ENCODE results near the gene CCDC178.

The CCDC178 gene

GRCh38 chr18:33115917-33116316 lies 324.6 kb downstream of the CCDC178 start:
- no peak for DNase-seq

- no peak for DNase-seq
Measured at GRCh38 chr18:33115476-33115875, 325.0 kb downstream of the CCDC178 start.

- no peak for DNase-seq
Measured at GRCh38 chr18:33114749-33115148, 325.8 kb downstream of the CCDC178 start.

- DNase-seq = no peak
Measured at GRCh38 chr18:33113416-33113815, 327.1 kb downstream of the CCDC178 start.

- DNase-seq = no peak
Measured at GRCh38 chr18:33107511-33107910, 333.0 kb downstream of the CCDC178 start.

- DNase-seq = no peak
Measured at GRCh38 chr18:33101316-33101715, 339.2 kb downstream of the CCDC178 start.

- no peak for DNase-seq
Measured at GRCh38 chr18:33099626-33100025, 340.9 kb downstream of the CCDC178 start.

- no peak for DNase-seq
Measured at GRCh38 chr18:33097126-33097525, 343.4 kb downstream of the CCDC178 start.

- DNase-seq = no peak
Measured at GRCh38 chr18:33090461-33090860, 350.1 kb downstream of the CCDC178 start.

GRCh38 chr18:33076601-33077000 lies 363.9 kb downstream of the CCDC178 start:
- DNase-seq = no peak

- DNase-seq = no peak
Measured at GRCh38 chr18:33074125-33074524, 366.4 kb downstream of the CCDC178 start.

GRCh38 chr18:33062834-33063364 lies 377.6 kb downstream of the CCDC178 start:
- no peak for DNase-seq

- no peak for DNase-seq
Measured at GRCh38 chr18:33052886-33053285, 387.6 kb downstream of the CCDC178 start.

GRCh38 chr18:33051407-33051806 lies 389.1 kb downstream of the CCDC178 start:
- no peak for DNase-seq

- DNase-seq = no peak
Measured at GRCh38 chr18:33040213-33040612, 400.3 kb downstream of the CCDC178 start.

- DNase-seq = no peak
Measured at GRCh38 chr18:33034945-33035344, 405.6 kb downstream of the CCDC178 start.

- no peak for DNase-seq
Measured at GRCh38 chr18:33034212-33034611, 406.3 kb downstream of the CCDC178 start.

GRCh38 chr18:33022370-33022769 lies 418.2 kb downstream of the CCDC178 start:
- DNase-seq = no peak

GRCh38 chr18:33020877-33021276 lies 419.6 kb downstream of the CCDC178 start:
- no peak for DNase-seq

GRCh38 chr18:33014060-33014796 lies 426.3 kb downstream of the CCDC178 start:
- no peak for DNase-seq

GRCh38 chr18:33010149-33010548 lies 430.4 kb downstream of the CCDC178 start:
- no peak for DNase-seq

- no peak for DNase-seq
Measured at GRCh38 chr18:32998921-32999320, 441.6 kb downstream of the CCDC178 start.

GRCh38 chr18:32998285-32998684 lies 442.2 kb downstream of the CCDC178 start:
- no peak for DNase-seq

- DNase-seq = no peak
Measured at GRCh38 chr18:32983721-32984120, 456.8 kb downstream of the CCDC178 start.

- no peak for DNase-seq
Measured at GRCh38 chr18:32980896-32981295, 459.6 kb downstream of the CCDC178 start.
